ENCODE data around the gene BAAT. TPM values are rescaled to one million over a fixed set of nuclear protein-coding genes. Genes with fewer than 3 reads are reported as not detected.
A peak's percentile ranks its signal among the peaks of the same experiment; 100 is the strongest.
"Not testable (repeated sequence)": the region's sequence is repeated elsewhere in the genome, so short reads cannot be mapped to it uniquely, and the experiment has no call there.

The BAAT gene
- total and polyA plus RNA-seq, 2 of the 13 experiments (the other 11 are each of a cell fraction or from before 2014, with no cell fraction given), result 0.71 to 7.9 TPM

GRCh38 chr9:101327422-101327909, 57.3 kb downstream of the BAAT start (continued):
- TF ChIP-seq ZNF501 (CRISPR knock-in tag; IDR thresholded peaks at IDR 0.05), result 0 out of 2 replicates have a peak, but pooled peaks have one; percentile 34
- peak; percentile 68 for TF ChIP-seq ASH2L (IDR thresholded peaks at IDR 0.05; ENCODE audit: insufficient read length, low read depth, low read length)
- TF ChIP-seq ZHX2 (IDR thresholded peaks at IDR 0.05; ENCODE audit: low read depth); FOXA1 (IDR thresholded peaks at IDR 0.05): not testable (repeated sequence)
- peak; percentile 66; the same call in 1 of the 2 replicates for TF ChIP-seq ZHX2 (CRISPR knock-in tag; IDR thresholded peaks at IDR 0.05; ENCODE audit: borderline replicate concordance)
- TF ChIP-seq ZBTB25 (CRISPR knock-in tag; IDR thresholded peaks at IDR 0.05), result peak; percentile 85
- peak; percentile 66; the same call in 1 of the 2 replicates for TF ChIP-seq NFIC (IDR thresholded peaks at IDR 0.05; ENCODE audit: low read length)
- peak; percentile 83 for TF ChIP-seq NR2C2 (CRISPR knock-in tag; IDR thresholded peaks at IDR 0.05; ENCODE audit: borderline replicate concordance)
- TF ChIP-seq MEIS2 (CRISPR knock-in tag; IDR thresholded peaks at IDR 0.05), result 0 out of 2 replicates have a peak, but pooled peaks have one; percentile 28
- TF ChIP-seq FOXK1 (CRISPR knock-in tag; IDR thresholded peaks at IDR 0.05; ENCODE audit: borderline replicate concordance, low read depth), result peak; percentile 88
- TF ChIP-seq ZNF772 (CRISPR knock-in tag; IDR thresholded peaks at IDR 0.05), result peak; percentile 51; the same call in 1 of the 2 replicates
- TF ChIP-seq ATF2 (CRISPR knock-in tag; IDR thresholded peaks at IDR 0.05), result peak; percentile 61; the same call in 1 of the 2 replicates
- TF ChIP-seq ZMYM4 (CRISPR knock-in tag; IDR thresholded peaks at IDR 0.05), result peak; percentile 97
- TF ChIP-seq FOXA1 (CRISPR knock-in tag; IDR thresholded peaks at IDR 0.05), result 0 out of 2 replicates have a peak, but pooled peaks have one; percentile 22
- peak; percentile 69; the same call in 1 of the 2 replicates for TF ChIP-seq FOXJ3 (CRISPR knock-in tag; IDR thresholded peaks at IDR 0.05; ENCODE audit: borderline replicate concordance)
- TF ChIP-seq AKNA (CRISPR knock-in tag; IDR thresholded peaks at IDR 0.05; ENCODE audit: borderline replicate concordance), result 0 out of 2 replicates have a peak, but pooled peaks have one; percentile 60

Data from HepG2 (cell line).